Epithelial cell of proximal tubule (primary cell): ENCODE measurements around the gene KLF13. TPM values are rescaled to one million over a fixed set of nuclear protein-coding genes. Genes with fewer than 3 reads are reported as not detected.

ENCODE experiments used
- DNase-seq: peaks from one replicate; pipeline ENCODE4 v3.0.0-alpha.2; 2011; ENCODE audit warnings: low read depth
- H3K4me3 ChIP-seq: 2 replicates; pipeline ENCODE4 v1.5.1; 2011; ENCODE audit warnings: low read depth, mild to moderate bottlenecking, low read length
- CTCF ChIP-seq: conservative IDR thresholded peaks from 2 replicates; pipeline ENCODE4 v1.5.1; 2012; ENCODE audit warnings: low read depth, mild to moderate bottlenecking, low read length
- total RNA-seq: library from RNA; depleted of rRNA; stranded (reverse); fragments of >200 nt; gene quantifications from 2 replicates; pipeline ENCODE4 v1.2.3, GENCODE V29; 2015

KLF13 gene
- total RNA-seq, 1 donor from 2014 or later = 66.2 TPM

- no peak for TF ChIP-seq CTCF
- no peak for DNase-seq
- H3K4me3 ChIP-seq = no peak overlapping the region
Observed at GRCh38 chr15:31295658-31296057, 31.0 kb upstream of the KLF13 start.

- H3K4me3 ChIP-seq = no peak overlapping the region
- no peak for DNase-seq
- no peak for TF ChIP-seq CTCF
Observed at GRCh38 chr15:31296219-31296645, 30.4 kb upstream of the KLF13 start.

DNA sequence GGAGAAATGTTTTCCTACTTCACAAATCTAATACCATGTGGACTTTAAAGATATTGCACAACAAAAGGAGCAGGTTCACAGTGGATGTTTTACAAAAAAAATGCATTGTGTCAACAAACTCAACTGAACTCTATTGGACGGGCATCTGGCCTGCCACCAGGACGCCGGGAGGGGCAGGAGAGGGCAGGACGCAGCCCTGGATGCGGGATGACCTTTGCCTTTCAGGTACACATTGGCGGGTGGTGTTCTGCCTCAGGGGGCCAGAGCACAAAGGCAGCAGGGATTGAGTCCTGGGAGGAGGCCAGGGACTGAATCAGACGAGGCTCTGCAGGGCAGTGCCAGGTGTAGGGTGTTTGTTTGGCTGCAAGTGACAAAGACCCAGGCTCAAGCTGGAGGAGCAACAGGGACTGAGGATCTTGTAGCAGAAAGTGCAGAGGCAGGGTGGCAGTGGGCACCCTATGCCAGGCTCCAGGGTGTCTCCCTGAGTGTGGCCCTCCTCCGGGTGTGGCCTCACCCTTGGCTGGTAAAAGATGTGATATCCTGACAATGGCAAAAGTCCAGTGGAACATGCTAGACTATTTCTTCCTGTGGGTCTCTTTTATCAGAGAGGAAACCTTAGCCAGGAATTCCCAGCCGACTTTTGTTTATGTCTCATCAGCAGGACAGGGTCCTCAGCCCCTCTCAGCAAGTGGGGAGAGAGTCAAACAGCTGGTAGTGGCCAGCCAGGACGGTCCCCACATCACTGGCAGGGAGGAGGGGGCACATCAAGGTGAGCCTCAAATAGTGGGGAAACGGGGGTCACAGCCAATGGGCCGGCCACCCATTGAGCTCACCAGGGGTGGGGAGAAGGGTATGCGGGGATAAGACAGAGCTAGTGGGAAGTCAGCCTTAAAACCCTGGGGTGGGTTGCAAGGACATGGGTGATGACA, 29.7 kb upstream of the KLF13 start:
- DNase-seq = peak; percentile 29
- TF ChIP-seq CTCF = no peak
- no peak overlapping the region for H3K4me3 ChIP-seq

GRCh38 chr15:31297575-31298456, 28.8 kb upstream of the KLF13 start:
- DNase-seq = no peak
- no peak for TF ChIP-seq CTCF
- H3K4me3 ChIP-seq = no peak overlapping the region

DNA sequence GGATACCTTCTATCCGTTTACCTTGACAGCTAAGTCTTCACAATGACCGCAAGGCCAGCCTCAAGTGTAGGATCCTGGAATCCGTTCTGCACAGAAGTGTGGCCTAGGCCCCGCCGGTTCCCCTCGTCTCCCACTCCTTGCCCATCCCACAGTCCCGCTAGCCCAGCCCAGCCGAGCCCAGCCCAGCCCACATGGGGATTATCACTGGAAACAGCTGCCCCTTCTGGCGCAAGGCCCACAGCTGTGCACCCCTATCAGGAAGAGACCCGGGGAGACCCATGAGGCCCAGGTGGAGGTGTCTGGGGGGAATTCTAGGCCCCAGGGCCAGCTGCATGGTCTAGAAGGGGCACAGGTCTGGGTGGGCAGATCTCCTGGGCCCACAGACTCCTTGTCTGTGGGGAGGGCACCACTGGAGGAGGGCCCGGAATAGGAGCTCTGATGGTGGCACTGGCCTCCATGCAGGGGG, 27.9 kb upstream of the KLF13 start:
- no peak overlapping the region for H3K4me3 ChIP-seq
- TF ChIP-seq CTCF = no peak
- no peak for DNase-seq

- TF ChIP-seq CTCF = no peak
- DNase-seq = no peak
Observed at GRCh38 chr15:31300208-31300661, 26.4 kb upstream of the KLF13 start.

More at GRCh38 chr15:31300208-31300661, 26.4 kb upstream of the KLF13 start:
- H3K4me3 ChIP-seq = no peak overlapping the region
